ENCODE data around the gene THEMIS. TPM values are rescaled to one million over a fixed set of nuclear protein-coding genes. Genes with fewer than 3 reads are reported as not detected.

The THEMIS gene
- total RNA-seq, 1 donor from 2014 or later: not detected

DNA sequence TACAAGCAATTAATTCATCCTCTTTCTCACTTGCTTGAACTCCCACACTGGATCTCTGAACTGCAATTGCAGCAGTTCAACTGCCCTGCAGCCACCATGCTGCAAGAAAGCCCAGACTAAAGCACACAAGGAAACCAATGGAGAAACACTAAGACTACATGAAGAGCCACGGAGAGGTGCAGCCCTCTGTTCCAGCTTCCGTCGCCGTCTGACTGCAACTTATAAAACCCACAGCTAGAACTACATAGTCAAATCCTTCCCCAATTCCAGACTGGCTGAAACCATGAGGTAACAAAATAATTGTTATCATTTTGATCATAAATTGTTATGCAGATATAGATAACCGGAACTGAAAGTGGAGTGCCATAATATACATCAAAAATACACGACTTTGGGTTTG, 21.1 kb upstream of the THEMIS start:
- no peaks in the 10 kb centered on the region for H4K20me1 ChIP-seq (ENCODE audit: low read depth)
- H3K4me2 ChIP-seq: no peak overlapping the region
- no peak overlapping the region for H2AFZ ChIP-seq (replicated peaks)
- no peaks in the 10 kb centered on the region for H3K36me3 Mint-ChIP-seq
- no peak overlapping the region for H3K4me3 ChIP-seq
- peaks cover 5% of the 10 kb centered on the region for H3K9me3 Mint-ChIP-seq
- TF ChIP-seq, protein P1, sequence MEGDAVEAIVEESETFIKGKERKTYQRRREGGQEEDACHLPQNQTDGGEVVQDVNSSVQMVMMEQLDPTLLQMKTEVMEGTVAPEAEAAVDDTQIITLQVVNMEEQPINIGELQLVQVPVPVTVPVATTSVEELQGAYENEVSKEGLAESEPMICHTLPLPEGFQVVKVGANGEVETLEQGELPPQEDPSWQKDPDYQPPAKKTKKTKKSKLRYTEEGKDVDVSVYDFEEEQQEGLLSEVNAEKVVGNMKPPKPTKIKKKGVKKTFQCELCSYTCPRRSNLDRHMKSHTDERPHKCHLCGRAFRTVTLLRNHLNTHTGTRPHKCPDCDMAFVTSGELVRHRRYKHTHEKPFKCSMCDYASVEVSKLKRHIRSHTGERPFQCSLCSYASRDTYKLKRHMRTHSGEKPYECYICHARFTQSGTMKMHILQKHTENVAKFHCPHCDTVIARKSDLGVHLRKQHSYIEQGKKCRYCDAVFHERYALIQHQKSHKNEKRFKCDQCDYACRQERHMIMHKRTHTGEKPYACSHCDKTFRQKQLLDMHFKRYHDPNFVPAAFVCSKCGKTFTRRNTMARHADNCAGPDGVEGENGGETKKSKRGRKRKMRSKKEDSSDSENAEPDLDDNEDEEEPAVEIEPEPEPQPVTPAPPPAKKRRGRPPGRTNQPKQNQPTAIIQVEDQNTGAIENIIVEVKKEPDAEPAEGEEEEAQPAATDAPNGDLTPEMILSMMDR (IDR thresholded peaks at IDR 0.05): no peak
- no peak for TF ChIP-seq EZH2phosphoT487 (IDR thresholded peaks at IDR 0.05)
- no peak for TF ChIP-seq EZH2 (IDR thresholded peaks at IDR 0.05)
- no peak overlapping the region for H3K4me3 Mint-ChIP-seq
- no peak overlapping the region for H3K27ac ChIP-seq
- H3F3A ChIP-seq (ENCODE audit: low read depth): no peaks in the 10 kb centered on the region
- no peak overlapping the region for H3K27ac Mint-ChIP-seq
- no peaks in the 10 kb centered on the region for H3K27me3 Mint-ChIP-seq (ENCODE audit: insufficient read depth, low read depth)
- no peaks in the 10 kb centered on the region for H3K79me2 ChIP-seq (ENCODE audit: low read depth)
- H3K4me1 ChIP-seq: no peaks in the 10 kb centered on the region
- no peaks in the 10 kb centered on the region for H3K36me3 ChIP-seq
- no peaks in the 10 kb centered on the region for H3K4me1 Mint-ChIP-seq
- no peaks in the 10 kb centered on the region for H3K27me3 ChIP-seq
- DNase-seq (ENCODE audit: low spot score): no peak
- H3K9me3 ChIP-seq (ENCODE audit: low read depth): no peaks in the 10 kb centered on the region
- no peak overlapping the region for H3K9ac ChIP-seq

DNA sequence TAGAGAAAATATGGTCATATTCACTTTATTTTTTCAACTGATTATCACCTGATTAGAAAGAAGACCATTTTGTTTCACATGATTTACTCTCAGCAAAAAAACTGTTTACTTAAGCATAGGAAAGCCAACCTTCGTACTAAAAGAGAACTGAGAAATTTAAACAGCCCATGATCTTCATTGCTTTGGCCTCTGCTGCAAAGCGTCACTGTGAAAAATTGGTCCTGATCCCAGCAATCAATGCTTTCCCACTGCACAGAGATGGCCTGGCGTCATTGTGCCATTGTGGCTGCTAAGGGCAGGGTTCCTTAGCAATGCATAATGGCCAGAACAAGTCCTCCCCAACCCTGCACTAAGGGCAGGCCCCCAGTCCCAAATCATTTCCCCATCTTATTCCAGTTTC, 19.9 kb upstream of the THEMIS start:
- Histone ChIP-seq H3K9ac (no peak overlapping the region), H3K4me3 (no peak overlapping the region), H4K20me1 (ENCODE audit: low read depth) (no peaks in the 10 kb centered on the region), H2AFZ (replicated peaks) (no peak overlapping the region), H3K4me2 (no peak overlapping the region), H3F3A (ENCODE audit: low read depth) (no peaks in the 10 kb centered on the region), H3K79me2 (ENCODE audit: low read depth) (no peaks in the 10 kb centered on the region), H3K9me3 (ENCODE audit: low read depth) (no peaks in the 10 kb centered on the region), H3K27me3 (no peaks in the 10 kb centered on the region), H3K27ac (no peak overlapping the region), H3K4me1 (no peaks in the 10 kb centered on the region), H3K36me3 (no peaks in the 10 kb centered on the region)
- Mint-ChIP-seq H3K4me1 (no peaks in the 10 kb centered on the region), H3K9me3 (peaks cover 2% of the 10 kb centered on the region), H3K27me3 (ENCODE audit: insufficient read depth, low read depth) (no peaks in the 10 kb centered on the region), H3K4me3 (no peak overlapping the region), H3K27ac (no peak overlapping the region), H3K36me3 (no peaks in the 10 kb centered on the region)
- TF ChIP-seq, protein P1 (IDR thresholded peaks at IDR 0.05): no peak
- no peak for TF ChIP-seq EZH2 (IDR thresholded peaks at IDR 0.05)
- no peak for TF ChIP-seq EZH2phosphoT487 (IDR thresholded peaks at IDR 0.05)
- DNase-seq (ENCODE audit: low spot score): no peak

DNA sequence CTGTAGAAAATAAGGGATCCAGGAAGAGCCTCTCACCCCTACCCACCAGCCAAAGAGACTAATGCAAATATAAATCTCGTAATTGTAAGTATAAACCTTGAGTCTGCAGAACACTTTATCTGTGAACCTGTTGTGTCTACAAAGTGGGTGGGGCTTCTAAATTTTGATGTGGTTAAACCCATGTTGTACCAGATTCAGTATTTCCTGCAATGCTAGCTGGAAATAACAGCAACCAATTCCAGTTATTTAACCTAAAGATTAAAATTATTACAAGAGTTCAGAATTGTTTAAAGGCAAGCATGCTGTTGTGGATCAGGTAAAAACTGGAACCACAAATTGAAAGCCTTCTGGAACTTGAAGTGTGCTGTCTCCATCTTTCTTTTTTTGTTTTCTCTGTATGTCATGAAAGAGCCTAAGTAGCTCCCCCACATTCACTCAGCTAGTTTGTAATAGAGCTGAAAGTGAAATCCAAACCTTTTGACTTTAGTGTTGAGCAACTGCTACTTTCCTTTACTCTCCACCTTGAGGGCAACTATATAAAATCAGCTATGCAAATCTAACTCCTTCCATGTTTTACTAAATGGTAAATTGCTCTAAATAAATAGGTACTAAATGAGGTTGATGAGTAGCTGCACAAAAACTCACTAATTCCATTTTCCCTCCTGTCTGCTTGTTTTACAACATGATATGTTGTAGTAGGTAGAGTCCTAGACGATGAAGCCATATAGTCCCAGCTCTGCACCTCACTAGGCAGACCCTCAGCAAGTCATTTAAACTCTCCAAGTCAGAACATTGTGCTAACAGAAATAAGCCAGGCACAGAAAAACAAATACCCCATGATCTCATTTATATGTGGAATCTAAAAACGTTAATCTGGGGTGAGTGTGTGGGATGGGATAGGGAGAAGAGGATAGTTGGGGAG, 17.9 kb upstream of the THEMIS start:
- Mint-ChIP-seq H3K36me3 (no peaks in the 10 kb centered on the region), H3K27me3 (ENCODE audit: insufficient read depth, low read depth) (no peaks in the 10 kb centered on the region), H3K27ac (no peak overlapping the region), H3K4me1 (no peaks in the 10 kb centered on the region), H3K9me3 (no peaks in the 10 kb centered on the region), H3K4me3 (no peak overlapping the region)
- Histone ChIP-seq H3K4me3 (no peak overlapping the region), H3K4me2 (no peak overlapping the region), H3K27ac (no peak overlapping the region), H3F3A (ENCODE audit: low read depth) (no peaks in the 10 kb centered on the region), H3K4me1 (no peaks in the 10 kb centered on the region), H3K79me2 (ENCODE audit: low read depth) (no peaks in the 10 kb centered on the region), H3K36me3 (no peaks in the 10 kb centered on the region), H3K9me3 (ENCODE audit: low read depth) (no peaks in the 10 kb centered on the region), H3K27me3 (no peaks in the 10 kb centered on the region), H4K20me1 (ENCODE audit: low read depth) (no peaks in the 10 kb centered on the region), H2AFZ (replicated peaks) (no peak overlapping the region), H3K9ac (no peak overlapping the region)
- no peak for DNase-seq (ENCODE audit: low spot score)
- TF ChIP-seq, protein P1 (IDR thresholded peaks at IDR 0.05): no peak
- TF ChIP-seq EZH2phosphoT487 (IDR thresholded peaks at IDR 0.05) (no peak), EZH2 (IDR thresholded peaks at IDR 0.05) (no peak)
